Measurements from ENCODE around the gene GPX5. TPM values are rescaled to one million over a fixed set of nuclear protein-coding genes. Genes with fewer than 3 reads are reported as not detected.
"Not testable (repeated sequence)": the region's sequence is repeated elsewhere in the genome, so short reads cannot be mapped to it uniquely, and the experiment has no call there.

The GPX5 gene
- total and polyA plus RNA-seq, 10 of the 15 experiments (the other 5 are each of a cell fraction or from before 2014, with no cell fraction given) = not detected

- TF ChIP-seq RB1 (IDR thresholded peaks at IDR 0.05; ENCODE audit: borderline replicate concordance) (no peak), FOXK2 (IDR thresholded peaks at IDR 0.05) (no peak)
These were observed 24.4 kb upstream of the GPX5 start (continued) for GRCh38 chr6:28501259-28501658.

GRCh38 chr6:28502136-28502535 is 23.5 kb upstream of the GPX5 start:
- WGBS (ENCODE audit: insufficient coverage, insufficient replicate concordance, low lambda C conversion rate, missing lambda C conversion rate) = 92% methylated on average over 15 of the region's 35 CpGs
- H3K27ac ChIP-seq (ENCODE audit: control insufficient read depth, insufficient read depth); CTCF ChIA-PET; H3K4me1 ChIP-seq (ENCODE audit: control insufficient read depth, insufficient read depth, low read length); BruUV-seq (replicated peaks); H3K4me2 ChIP-seq (ENCODE audit: control insufficient read depth, insufficient read depth); RAD21 ChIA-PET (ENCODE audit: unreplicated experiment); ATAC-seq; H3K79me2 ChIP-seq (ENCODE audit: control insufficient read depth, insufficient read depth, low read length); H3K36me3 ChIP-seq (ENCODE audit: control insufficient read depth in 2 of 2, insufficient read depth in 2 of 2, low read length in 1 of 2); in situ Hi-C loops (cut with MboI); H3K4me3 ChIP-seq; FAIRE-seq; SMC1A ChIA-PET (ENCODE audit: uncharacterized antibody, unreplicated experiment); POLR2A ChIA-PET; intact Hi-C loops (cut with micrococcal nuclease; ENCODE audit: unreplicated experiment); H3K9me3 ChIP-seq (replicated peaks; ENCODE audit: control insufficient read depth, insufficient read depth, low read length); H2AFZ ChIP-seq (ENCODE audit: control insufficient read depth, low read depth, low read length); DNase-seq (ENCODE audit: low read depth, low spot score); H3K9ac ChIP-seq (ENCODE audit: control insufficient read depth, insufficient read depth, low read length); H3K27me3 ChIP-seq (replicated peaks in 1 of 2; ENCODE audit: control insufficient read depth in 2 of 2, insufficient read depth in 2 of 2, low read length in 1 of 2); H4K20me1 ChIP-seq (ENCODE audit: control insufficient read depth, insufficient read depth): not testable (repeated sequence)

- H3K4me2 ChIP-seq (ENCODE audit: control insufficient read depth, insufficient read depth); H2AFZ ChIP-seq (ENCODE audit: control insufficient read depth, low read depth, low read length); DNase-seq (ENCODE audit: low read depth, low spot score); RAD21 ChIA-PET (ENCODE audit: unreplicated experiment); POLR2A ChIA-PET; H3K79me2 ChIP-seq (ENCODE audit: control insufficient read depth, insufficient read depth, low read length); H3K9ac ChIP-seq (ENCODE audit: control insufficient read depth, insufficient read depth, low read length); SMC1A ChIA-PET (ENCODE audit: uncharacterized antibody, unreplicated experiment); H3K36me3 ChIP-seq (ENCODE audit: control insufficient read depth in 2 of 2, insufficient read depth in 2 of 2, low read length in 1 of 2); H3K9me3 ChIP-seq (replicated peaks; ENCODE audit: control insufficient read depth, insufficient read depth, low read length); H3K27me3 ChIP-seq (replicated peaks in 1 of 2; ENCODE audit: control insufficient read depth in 2 of 2, insufficient read depth in 2 of 2, low read length in 1 of 2); H3K27ac ChIP-seq (ENCODE audit: control insufficient read depth, insufficient read depth); H3K4me3 ChIP-seq; FAIRE-seq; intact Hi-C loops (cut with micrococcal nuclease; ENCODE audit: unreplicated experiment); CTCF ChIA-PET; BruUV-seq (replicated peaks); H4K20me1 ChIP-seq (ENCODE audit: control insufficient read depth, insufficient read depth); in situ Hi-C loops (cut with MboI); ATAC-seq; H3K4me1 ChIP-seq (ENCODE audit: control insufficient read depth, insufficient read depth, low read length): not testable (repeated sequence)
- WGBS (ENCODE audit: insufficient coverage, insufficient replicate concordance, low lambda C conversion rate, missing lambda C conversion rate) = 47% methylated on average over 7 of the region's 7 CpGs
These were observed 22.9 kb upstream of the GPX5 start for GRCh38 chr6:28502709-28503305.
